ENCODE results near the gene PACRG.

DNA sequence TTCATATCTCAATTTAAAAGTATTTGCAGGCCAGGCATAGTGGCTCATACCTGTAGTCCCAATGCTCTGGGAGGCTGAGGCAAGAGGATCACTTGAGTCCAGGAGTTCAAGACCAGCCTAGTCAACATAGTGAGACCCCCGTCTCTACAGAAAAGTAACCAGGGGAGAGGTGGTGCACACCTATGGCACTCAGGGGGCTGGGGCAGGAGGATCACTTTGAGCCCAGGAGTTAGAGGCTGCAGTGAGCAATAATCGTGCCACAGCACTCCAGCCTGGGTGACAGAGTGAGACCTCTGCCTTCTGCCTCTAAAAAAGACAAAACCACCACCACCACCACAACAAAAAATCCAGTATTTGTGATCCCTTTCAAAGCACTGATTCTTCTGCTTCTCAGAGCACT lies 501.3 kb downstream of the PACRG start:
- TF ChIP-seq EZH2 (IDR thresholded peaks at IDR 0.05; ENCODE audit: borderline replicate concordance, insufficient read depth, low read length, poor library complexity, severe bottlenecking) (no peak), CTCF (IDR thresholded peaks at IDR 0.05; ENCODE audit: poor library complexity, severe bottlenecking) (no peak), EP300 (conservative IDR thresholded peaks at IDR 0.05; ENCODE audit: poor library complexity, severe bottlenecking) (no peak)

Data from neural cell (in vitro differentiated cells).